Measurements from ENCODE around the gene TCF4. TPM values are rescaled to one million over a fixed set of nuclear protein-coding genes. Genes with fewer than 3 reads are reported as not detected.

TCF4 gene
- polyA plus RNA-seq, 1 donor (not counting 4 experiments of a cell fraction or from before 2014, with no cell fraction given) = 9.7 TPM

DNA sequence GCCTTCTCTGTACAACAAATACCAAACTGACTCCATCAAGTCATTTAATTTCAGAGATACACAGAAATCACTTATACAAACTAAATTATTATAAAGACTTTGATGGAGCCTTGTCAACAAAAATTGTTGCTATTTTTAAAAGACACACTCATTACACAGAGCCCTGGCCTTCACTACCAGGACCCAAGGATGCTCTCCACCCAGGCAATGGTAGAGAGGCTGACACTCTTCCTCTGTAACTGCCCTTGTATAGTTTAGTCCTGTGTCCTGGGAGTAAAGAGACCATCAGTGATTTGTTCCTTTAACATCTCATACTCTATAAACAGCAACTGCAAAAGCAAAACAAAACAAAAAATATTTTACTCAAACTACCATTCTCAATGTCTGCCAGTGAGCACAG lies 173.5 kb downstream of the TCF4 start:
- TF ChIP-seq EZH2 (IDR thresholded peaks at IDR 0.05; ENCODE audit: low read length) (no peak), CTCF (optimal IDR thresholded peaks at IDR 0.05 in 1 of 3, IDR thresholded peaks at IDR 0.05 in 1 of 3, conservative IDR thresholded peaks at IDR 0.05 in 1 of 3; ENCODE audit: extremely low read depth in 1 of 3, insufficient read depth in 2 of 3, low read length in 3 of 3) (no peak)
- Histone ChIP-seq H3K9ac (ENCODE audit: control insufficient read depth, extremely low read depth, insufficient read depth, low read length) (no peak overlapping the region), H3K79me2 (ENCODE audit: control insufficient read depth, insufficient read depth, low read length) (no peaks in the 10 kb centered on the region), H3K4me1 (ENCODE audit: control insufficient read depth, extremely low read depth, insufficient read depth, low read length) (no peaks in the 10 kb centered on the region), H4K20me1 (ENCODE audit: control insufficient read depth, extremely low read depth, insufficient read depth, low read length) (no peaks in the 10 kb centered on the region), H3K9me1 (ENCODE audit: control insufficient read depth, extremely low read depth, insufficient read depth, low read length) (no peaks in the 10 kb centered on the region), H3K4me2 (ENCODE audit: control insufficient read depth, extremely low read depth, insufficient read depth, low read depth, low read length) (no peak overlapping the region), H3K9me3 (ENCODE audit: control insufficient read depth, low read depth, low read length) (no peaks in the 10 kb centered on the region), H3K27ac (ENCODE audit: control insufficient read depth, insufficient read depth, low read length) (no peak overlapping the region), H3K36me3 (ENCODE audit: control insufficient read depth in 2 of 2, extremely low read depth in 1 of 2, insufficient read depth in 2 of 2, low read length in 2 of 2) (no peaks in the 10 kb centered on the region), H3K4me3 (ENCODE audit: control insufficient read depth in 2 of 3, extremely low read depth in 1 of 3, insufficient read depth in 2 of 3, low read depth in 1 of 3, low read length in 3 of 3) (no peak overlapping the region), H3K27me3 (ENCODE audit: control insufficient read depth, extremely low read depth, insufficient read depth, low read length) (no peaks in the 10 kb centered on the region), H2AFZ (ENCODE audit: control insufficient read depth, low read length) (no peak overlapping the region)
- dilution Hi-C loops (cut with MboI; ENCODE audit: extremely low pct_ligation_motif_present, low sequenced_read_pairs) = no loop called here
- DNase-seq (ENCODE audit: low read depth, low spot score) = no peak
- no peak for FAIRE-seq

DNA sequence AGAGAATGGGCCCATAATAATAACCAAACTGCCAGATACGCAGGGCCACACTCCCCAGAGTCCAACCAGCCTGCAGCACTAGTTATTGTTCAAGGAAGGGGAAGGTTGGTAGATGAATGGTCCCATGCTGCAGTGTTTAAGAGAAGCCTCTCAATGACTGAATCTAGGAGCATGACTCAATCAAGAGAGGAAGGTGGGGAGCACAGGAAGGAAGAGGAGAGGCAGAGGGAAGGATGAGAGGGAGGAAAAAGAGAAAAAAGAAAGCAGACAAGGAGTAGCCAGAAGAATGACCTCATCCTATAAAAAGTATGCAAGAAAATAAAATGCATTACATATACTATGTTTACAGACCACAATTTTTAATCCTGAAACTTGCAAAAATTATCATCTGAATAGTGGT lies 174.5 kb downstream of the TCF4 start:
- Histone ChIP-seq H3K36me3 (ENCODE audit: control insufficient read depth in 2 of 2, extremely low read depth in 1 of 2, insufficient read depth in 2 of 2, low read length in 2 of 2) (no peaks in the 10 kb centered on the region), H3K4me3 (ENCODE audit: control insufficient read depth in 2 of 3, extremely low read depth in 1 of 3, insufficient read depth in 2 of 3, low read depth in 1 of 3, low read length in 3 of 3) (no peak overlapping the region), H3K27ac (ENCODE audit: control insufficient read depth, insufficient read depth, low read length) (no peak overlapping the region), H3K4me2 (ENCODE audit: control insufficient read depth, extremely low read depth, insufficient read depth, low read depth, low read length) (no peak overlapping the region), H4K20me1 (ENCODE audit: control insufficient read depth, extremely low read depth, insufficient read depth, low read length) (no peaks in the 10 kb centered on the region), H3K79me2 (ENCODE audit: control insufficient read depth, insufficient read depth, low read length) (no peaks in the 10 kb centered on the region), H3K27me3 (ENCODE audit: control insufficient read depth, extremely low read depth, insufficient read depth, low read length) (no peaks in the 10 kb centered on the region), H3K9ac (ENCODE audit: control insufficient read depth, extremely low read depth, insufficient read depth, low read length) (no peak overlapping the region), H2AFZ (ENCODE audit: control insufficient read depth, low read length) (no peak overlapping the region), H3K9me1 (ENCODE audit: control insufficient read depth, extremely low read depth, insufficient read depth, low read length) (no peaks in the 10 kb centered on the region), H3K9me3 (ENCODE audit: control insufficient read depth, low read depth, low read length) (no peaks in the 10 kb centered on the region), H3K4me1 (ENCODE audit: control insufficient read depth, extremely low read depth, insufficient read depth, low read length) (no peaks in the 10 kb centered on the region)
- FAIRE-seq = no peak
- no peak for DNase-seq (ENCODE audit: low read depth, low spot score)
- TF ChIP-seq EZH2 (IDR thresholded peaks at IDR 0.05; ENCODE audit: low read length) = no peak
- no peak for TF ChIP-seq CTCF (optimal IDR thresholded peaks at IDR 0.05 in 1 of 3, IDR thresholded peaks at IDR 0.05 in 1 of 3, conservative IDR thresholded peaks at IDR 0.05 in 1 of 3; ENCODE audit: extremely low read depth in 1 of 3, insufficient read depth in 2 of 3, low read length in 3 of 3)
- dilution Hi-C loops (cut with MboI; ENCODE audit: extremely low pct_ligation_motif_present, low sequenced_read_pairs) = no loop called here

All from keratinocyte (primary cell).